ENCODE data around the gene SLC1A3.
"Not testable (repeated sequence)": the region's sequence is repeated elsewhere in the genome, so short reads cannot be mapped to it uniquely, and the experiment has no call there.

The SLC1A3 gene

DNA sequence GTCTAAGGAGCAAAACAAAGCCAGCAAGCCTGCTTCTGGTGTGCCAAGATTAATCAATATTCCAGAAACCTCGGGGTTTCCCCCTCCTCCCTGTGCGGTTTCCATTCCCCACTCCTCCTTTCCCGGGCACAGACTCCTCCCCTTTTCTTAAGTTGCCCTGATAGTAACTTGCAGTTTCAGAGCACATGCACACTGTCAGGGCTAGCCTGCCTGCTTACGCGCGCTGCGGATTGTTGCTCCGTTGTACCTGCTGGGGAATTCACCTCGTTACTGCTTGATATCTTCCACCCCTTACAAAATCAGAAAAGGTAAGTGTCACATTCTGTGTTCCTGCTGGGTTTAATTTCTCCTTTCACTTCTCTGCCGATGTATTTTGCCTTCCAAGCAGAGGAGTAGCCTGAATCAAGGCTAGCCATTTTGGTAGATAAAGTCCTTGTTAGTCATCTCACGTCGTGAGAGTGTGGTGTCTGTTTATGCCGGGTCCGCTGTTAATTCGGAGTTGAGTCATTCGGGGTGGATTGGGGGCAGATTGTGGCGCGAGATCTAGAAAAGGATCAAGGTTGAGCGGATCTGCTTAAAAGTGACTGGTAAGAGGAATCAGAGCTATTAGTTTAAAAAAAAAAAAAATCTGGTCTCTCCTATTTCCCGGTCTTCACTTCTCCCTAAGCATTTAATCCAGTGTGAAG is at the start of gene SLC1A3:
Gene SLC1A3, plus strand, starts transcription at position 179 of the 686 bp plus-strand sequence. CDS start 1,818 bp downstream, outside the sequence.
- no peak for DNase-seq

DNA sequence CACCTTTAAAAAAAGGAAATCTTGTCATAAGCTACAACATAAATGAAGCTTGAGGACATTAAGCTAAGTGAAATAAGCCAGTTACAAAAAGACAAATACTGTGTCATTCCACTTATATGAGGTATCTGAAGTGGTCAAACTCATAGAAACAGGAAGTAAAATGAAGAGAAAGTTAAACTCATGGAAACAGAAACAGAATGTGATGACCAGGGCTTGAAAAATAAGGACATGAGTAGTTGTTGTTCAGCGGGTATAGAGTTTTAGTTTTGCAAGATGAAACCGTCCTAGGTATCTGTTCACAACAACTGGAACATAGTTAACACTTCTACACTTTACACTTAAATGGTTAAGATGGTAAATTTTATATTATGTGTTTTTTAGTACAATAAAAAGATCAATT is 47.8 kb upstream of the SLC1A3 start:
- no peak for DNase-seq

DNA sequence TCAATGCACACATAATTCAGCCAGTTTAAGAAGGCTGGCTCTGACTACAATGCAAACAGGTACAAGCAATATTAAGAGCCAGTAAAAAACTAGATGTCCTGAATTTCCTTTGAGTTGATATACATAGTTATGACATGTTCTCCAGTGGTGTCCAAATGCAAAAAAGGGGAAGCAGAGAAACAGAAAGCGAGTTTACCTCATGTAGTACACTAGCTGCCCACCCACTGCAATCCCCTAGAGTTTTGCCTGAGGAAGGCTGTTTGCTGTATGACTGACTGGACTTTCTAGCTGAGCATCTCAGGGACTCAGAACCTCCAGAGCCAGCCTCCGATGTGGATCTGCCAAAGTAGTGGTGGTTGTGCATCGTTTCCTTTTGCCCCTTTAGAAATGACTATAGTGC is 44.8 kb upstream of the SLC1A3 start:
- DNase-seq = no peak

DNA sequence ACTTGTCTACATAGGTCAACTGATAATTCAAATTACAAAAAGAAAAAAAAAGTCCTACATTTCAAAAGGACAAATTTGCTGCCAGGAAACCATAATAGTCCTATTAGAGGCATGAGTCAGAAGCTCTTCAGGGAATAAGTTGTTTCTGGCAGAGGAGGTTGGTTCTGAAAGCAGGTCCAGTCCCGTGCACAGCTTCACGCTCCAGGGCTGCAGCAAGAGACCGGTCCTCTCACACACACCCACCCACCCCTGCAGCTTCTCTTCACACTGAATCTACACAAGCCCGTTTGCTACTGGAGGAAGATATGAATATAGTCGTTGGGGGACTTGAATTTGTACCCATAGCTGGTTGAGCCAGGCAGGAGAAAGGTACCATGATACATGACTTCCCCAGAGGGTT is 36.9 kb upstream of the SLC1A3 start:
- no peak for DNase-seq

DNA sequence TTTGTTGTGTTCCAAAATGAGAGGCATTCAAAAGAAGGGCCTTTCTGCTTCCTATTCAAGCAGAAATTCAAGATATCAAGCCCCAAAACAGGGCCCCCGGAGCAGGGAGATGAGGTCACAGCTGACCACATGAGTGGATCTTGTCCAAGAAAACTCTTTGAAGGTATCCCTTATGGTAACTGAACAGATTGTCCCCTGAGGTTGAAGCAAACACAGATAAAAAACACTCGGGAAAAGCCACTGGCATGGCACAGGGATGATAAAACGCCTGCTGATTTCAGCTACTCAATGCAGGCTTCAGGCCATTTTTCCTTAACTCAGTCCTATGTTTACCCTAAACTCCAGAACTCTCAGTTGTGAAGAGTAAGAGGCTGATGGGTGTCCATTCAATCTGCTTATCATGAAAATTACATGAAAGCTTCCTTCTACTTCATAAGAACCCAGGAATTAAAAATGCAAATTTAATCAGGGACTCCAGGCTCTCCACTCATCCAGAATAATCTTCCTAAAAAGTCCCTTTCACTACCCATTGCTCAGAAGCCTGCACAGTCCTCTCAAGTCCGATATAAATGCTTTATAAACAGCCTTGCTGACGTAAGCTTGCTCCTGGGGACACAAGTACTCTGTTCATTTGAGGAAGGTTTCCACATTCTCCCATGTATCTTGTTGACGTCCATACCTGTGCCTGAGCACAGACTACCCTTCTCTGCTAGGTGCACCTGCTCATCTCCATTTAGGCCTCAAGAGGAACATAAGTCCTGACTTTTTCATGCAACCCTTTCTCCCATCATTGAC is 35.9 kb upstream of the SLC1A3 start:
- no peak for DNase-seq

DNA sequence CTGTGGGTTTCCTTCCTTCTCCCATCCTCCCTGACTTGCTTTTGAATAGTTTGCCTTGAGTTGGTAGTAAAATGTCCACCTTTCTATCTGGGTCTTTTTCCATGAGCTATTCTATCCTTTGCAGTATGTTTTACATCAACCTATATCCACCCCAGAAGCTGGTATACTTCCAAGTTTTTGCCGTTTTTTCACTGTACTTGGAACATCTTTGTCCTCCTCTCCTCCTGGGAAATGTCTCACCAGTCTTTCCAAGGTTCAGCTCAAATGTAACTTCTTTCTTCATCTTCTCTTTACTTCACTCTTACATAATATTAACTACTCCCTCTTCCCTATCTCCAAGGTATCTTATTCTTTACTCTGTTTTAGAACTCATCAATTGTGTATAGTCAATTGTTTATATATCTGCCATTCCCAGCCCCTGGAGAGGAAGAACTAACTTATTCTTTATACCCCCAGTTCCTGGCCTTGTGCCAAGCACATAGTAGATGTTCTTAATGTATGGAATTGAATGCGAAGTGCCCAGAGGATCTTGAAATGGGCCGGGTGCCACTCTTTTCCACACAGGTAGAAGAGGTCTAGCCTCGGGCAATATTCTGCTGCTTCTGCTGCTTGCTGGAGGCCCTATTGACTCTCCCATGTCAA is 34.9 kb upstream of the SLC1A3 start:
- DNase-seq = no peak

DNA sequence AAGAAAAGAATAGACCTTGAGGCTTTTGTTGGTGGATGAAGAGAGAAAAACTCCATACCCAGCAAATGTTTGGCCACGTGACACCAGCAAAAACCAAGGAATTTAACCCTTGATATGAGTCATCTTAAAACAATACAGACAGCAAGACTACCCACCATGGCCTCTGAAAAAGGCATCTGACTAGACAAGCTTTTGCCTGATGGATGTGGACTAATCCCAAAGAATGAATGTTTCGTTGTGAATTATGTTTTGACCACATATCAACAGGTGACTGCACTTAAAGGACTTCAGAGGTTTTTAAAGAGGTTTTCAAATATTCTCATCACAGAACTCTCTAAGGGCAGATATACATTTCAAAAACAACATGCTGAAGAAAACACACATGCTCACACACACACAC is 33.0 kb upstream of the SLC1A3 start:
- no peak for DNase-seq

DNA sequence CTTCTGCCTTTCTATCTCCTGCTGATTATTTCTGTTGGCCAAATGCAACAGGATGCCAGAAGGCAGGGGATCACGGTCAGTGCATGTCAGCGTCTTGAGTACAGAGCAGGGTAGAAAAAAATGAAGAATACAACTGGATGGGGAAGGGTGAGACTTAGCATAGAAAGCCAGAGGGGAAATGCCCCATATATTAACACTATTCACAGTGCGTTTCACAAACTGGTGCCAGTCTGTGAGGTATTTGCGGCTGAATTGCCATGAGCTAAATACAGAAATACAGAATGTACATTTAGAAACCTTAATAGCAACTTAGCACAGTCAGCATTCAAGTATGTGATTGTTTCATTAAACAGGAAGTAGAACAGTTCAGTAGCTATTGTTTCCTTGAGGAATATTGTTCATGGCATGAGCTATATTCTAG is 31.0 kb upstream of the SLC1A3 start:
- no peak for DNase-seq

DNA sequence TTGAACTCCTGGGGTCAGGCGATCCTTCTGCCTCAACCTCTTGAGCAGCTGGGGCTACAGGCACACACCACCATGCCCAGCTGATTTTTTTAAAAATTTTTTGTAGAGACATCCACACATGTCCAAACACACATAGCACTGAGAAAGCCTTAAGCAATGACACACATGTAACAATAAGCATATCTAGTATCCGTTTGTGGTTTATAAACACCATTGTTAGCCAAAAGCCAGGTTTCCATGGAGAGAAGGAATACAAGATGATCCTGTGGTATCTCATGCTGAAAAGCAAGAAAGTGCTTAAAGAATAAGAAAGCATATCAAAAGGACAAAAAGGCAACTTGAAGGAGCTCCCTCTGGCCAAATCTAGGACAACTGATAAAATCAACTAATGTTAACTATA is 29.7 kb upstream of the SLC1A3 start:
- no peak for DNase-seq

DNA sequence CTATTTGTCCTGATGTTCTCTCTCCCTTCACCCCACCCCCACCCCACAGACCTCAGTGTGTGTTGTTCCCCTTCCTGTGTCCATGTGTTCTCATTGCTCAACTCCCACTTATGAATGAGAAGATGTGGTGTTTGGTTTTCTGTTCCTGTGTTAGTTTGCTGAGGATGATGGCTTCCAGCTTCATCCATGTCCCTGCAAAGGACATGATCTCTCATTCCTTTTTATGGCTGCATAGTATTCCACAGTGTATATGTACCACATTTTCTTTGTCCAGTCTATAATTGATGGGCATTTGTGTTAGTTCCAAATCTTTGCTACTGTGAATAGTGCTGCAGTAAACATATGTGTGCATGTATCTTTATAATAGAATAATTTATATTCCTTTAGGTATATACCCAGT is 26.5 kb upstream of the SLC1A3 start:
- DNase-seq = not testable (repeated sequence)

DNA sequence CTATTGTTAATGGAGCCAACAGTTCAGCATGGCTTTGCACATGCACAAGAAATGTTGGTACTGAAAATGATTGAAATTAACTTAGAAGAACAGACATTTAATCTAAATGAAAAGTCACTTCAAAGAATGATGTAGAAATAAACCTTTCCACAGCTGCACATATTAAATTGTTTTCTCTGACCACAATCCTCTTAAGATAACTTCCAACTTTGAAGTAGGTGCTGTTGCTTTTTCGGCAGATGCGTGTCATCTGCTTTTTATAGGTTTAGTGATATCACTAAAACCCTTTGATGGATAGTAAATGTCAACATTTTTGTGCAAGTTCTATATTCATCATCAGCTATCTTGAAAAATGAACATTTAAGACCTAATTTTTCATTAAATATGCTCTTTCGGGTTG is 25.3 kb upstream of the SLC1A3 start:
- DNase-seq = no peak

DNA sequence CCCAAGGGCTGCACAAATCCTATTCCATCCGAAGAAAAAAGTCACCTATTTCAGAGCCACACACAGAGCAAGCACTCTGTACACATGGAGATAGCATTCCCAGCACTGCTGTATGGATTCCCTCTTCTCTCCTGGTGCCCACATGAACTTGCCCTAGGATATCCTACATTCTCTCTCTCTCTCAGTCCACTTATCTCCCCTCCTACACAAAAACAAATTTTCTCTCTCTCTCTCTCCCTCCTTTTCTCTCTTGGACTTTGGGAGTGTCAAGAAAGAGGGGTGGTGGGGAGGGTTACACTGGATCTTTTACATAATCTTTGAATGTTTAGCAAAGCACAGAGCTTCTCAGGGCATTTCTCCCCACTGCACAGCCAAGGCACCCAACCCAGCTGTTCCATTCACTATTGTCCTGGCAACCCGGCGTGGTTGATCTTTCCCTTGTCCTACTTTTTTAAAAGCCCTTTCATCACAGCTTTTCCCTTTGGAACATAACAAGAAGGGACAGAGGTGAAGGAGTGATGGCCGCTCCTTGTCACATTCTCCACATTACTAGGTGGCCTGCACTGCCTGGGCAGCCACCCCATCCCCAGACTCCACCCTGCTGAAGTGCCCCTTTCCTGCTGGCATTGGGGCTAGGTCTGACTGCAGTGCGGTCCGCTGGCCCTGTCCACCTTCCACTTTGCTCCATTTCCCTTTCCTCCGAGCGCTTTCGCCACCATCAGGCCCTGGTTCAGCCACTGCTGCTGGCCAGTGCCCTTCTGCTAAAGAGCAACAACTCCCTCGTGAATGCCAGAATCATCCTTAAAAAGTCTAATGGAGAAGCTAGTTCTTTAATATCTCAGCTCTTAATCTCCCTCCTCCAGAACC is 22.2 kb upstream of the SLC1A3 start:
- DNase-seq = no peak

DNA sequence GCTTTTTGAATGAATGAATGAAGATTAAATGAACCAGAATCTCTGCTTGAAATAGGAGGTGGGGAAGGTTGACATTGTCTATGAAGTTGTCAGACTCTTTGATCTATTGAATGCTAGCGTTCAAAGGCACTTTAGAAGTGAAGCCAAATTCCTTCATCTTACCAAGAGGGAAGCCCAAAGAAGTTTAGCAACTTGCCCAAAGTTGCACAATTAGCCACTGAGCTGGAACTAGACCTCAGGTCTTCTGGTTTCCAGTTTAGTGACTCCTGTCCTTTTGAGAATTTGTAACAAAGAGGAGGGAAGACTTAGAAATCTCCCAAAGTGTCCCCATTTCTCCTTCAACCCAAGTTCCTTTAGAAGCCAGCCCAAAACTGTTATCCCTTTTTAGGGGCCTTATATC is 20.7 kb upstream of the SLC1A3 start:
- no peak for DNase-seq

DNA sequence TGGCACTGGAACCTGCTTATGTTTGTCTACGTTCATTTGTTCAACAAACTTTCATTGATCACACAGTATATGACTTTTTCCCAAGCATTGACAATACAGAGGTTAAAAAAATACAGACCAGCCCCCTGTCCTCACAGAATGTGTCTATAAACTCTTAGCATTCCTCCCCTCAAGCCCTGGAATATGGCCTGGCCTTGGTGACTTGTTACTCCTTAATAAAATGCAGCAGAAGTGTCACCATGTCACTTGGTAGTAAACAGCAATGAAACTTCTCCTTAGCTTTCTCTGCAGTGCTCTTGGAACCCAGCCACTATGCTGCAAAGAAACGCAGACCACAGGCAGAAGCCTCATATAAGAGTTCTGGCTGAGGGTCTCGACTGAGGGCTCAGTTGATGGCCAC is 19.1 kb upstream of the SLC1A3 start:
- DNase-seq = no peak

DNA sequence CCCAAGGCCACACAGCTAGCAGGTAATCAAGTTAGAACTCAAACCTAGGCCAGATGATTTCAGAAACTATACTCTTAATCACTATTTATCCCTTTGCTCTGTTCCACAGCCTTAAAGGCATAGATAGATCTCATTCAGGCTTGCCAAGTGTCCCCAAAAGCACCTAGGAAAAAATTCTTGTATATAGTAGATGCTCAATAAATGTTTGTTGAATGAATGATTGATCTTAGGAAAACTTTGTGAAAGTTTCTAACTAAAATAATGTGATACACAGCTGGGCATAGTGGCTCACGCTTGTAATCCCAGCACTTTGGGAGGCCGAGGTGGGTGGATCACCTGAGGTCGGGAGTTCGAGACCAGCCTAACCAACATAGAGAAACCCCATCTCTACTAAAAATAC is 16.7 kb upstream of the SLC1A3 start:
- not testable (repeated sequence) for DNase-seq

DNA sequence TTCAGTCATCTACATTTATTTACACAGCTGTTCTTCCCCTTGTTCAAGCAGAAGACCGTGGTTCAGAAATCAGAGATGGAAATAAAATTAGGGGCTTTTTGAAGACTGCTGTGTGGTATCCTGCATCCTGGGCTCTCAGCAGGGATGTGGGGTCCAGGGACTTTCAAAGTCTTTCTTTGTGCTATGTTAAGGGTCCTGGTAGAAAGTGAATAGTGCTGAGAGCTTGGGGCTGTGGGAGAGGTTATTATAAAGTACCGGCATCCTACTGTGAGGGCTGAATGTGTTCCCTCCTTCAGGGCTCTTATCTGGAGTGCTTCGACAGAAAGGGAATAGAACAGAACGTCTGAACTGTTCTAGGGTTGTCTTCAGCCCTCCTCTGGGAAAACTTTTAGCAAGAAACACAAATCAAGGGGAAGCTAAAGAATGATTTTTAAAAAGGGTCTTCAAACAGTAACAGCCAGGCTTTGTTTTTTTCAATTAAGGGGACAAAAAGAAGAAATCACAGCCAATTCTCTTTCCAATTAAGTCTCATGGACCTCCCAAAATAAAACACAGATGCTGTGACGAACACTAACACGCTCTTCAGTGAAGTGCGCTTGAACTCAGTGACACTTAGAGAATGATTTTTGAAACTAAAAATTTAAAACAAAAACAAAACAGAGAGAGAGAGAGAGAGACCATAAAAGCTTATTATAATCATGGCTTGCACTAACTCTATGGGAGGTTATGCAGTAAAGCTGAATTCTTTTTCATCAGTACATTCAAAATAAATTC is 15.7 kb upstream of the SLC1A3 start:
- DNase-seq = no peak

DNA sequence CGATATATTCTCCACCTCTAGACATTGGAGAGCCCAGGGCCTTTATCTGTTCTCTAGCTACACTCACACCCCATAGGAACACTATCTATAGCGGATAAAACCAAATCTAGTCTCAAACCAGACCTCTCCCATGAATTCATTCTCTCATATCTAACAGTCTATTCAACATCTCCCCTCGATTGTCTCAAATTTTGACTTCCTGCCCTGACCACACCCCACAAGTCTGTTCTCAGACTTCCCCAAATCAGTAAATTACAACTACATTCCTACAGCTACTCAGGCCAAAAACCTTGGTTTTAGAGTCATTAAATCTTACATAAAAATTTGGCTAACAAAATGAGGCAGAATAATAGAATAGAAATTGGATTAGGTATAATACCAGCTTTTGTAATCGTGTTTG is 12.5 kb upstream of the SLC1A3 start:
- no peak for DNase-seq

DNA sequence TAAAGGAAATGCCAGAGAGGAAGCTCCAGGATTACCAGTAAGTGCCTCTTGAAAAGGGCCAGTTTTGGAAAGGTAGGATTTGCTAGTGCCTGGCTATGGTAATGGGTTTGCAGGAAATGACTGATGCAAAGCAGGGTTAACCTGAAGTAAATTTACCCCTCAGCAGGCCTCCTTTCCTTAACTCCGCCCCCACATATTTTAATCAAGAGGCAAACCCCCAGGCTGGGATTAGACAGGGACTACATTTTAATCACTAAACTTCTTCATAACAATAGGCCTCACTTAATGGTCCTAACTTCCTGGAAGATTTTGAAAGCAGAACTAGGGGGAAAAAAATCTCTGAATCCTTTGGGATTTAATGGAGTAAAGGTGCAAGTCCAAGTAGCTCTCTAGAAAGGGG is 10.2 kb upstream of the SLC1A3 start:
- no peak for DNase-seq

DNA sequence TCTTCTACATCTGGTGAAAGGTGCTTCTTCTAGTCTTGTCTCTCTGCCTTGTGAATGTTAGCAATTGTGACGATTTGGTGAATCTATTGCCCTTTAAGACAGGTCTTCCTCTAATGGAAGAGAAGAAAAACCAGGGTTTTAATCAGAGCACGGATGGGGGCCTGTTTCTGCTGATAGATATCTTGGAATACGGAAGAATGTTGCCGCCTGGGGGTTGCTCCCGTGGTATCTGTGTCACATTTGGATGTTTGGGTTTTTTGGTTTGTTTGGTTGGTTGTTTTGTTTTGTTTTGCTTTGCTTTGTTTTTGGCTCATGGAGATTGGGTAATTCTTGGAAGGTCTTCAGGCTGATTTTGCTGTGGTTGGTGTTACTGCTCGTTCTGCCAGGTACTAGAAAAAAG is 9.7 kb upstream of the SLC1A3 start:
- DNase-seq = no peak

DNA sequence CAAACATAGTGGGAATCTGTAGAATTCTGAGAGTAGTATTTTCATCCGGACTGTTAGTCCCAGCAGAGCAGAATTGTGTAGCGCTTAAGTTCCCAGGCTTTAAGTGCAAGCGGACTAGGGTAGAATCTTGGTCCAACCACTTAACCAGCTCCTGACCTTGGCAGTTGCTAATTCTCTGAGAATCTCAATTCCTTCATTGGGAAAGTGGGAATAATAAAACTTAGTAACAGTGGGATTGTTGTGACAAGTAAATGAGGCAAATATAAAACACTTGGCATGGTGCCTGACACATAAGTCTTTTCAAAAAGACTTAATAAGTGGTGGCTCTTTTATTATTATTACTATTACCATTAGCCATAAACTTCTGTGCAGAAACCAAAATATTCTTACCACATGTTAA is 8.4 kb upstream of the SLC1A3 start:
- DNase-seq = no peak

DNA sequence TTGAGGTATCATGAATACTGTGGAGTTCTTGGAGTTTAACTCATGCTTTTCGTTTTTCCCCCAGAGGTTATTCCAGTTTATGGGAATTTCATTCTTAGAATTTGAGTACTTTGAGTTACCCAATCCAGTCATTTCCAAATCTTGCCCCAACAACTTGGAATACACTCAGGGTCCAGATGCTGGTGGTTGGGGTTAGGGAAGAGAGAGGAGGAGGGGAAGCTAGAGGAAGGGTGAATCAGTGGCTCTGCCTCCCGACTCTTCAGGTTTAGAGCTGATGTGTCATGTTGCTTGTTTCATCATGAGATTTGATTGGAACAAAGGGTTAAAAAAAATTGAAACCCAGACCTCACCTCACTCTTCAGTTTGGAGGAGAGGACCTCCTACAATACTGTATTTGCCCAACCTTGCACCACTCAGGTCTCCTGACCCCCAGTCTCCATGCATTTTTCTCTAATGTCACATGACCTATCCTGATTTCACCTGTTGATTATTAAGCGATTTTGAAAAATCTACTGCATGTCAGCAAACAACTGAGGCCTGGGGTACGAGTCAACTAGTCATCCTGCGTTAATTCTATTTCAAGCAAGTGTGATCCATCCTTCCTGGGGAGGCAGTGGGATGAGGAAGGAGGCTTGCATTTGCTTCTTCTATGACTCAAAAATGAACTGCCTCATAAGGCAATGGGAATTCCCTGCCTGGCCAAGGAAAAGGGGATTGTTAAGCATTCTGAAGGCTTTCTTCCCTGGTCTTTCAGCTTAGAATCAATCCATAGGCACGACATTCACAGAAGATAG is 6.2 kb upstream of the SLC1A3 start:
- no peak for DNase-seq

Data from activated T-cell treated with anti-CD3 and anti-CD28 coated beads, Interleukin-2, amount 50 U/mL, for 1 hour (primary cell).